ENCODE measurements around the gene FHOD3.

GRCh38 chr18:36736094-36736493 is 438.6 kb downstream of the FHOD3 start:
- no peak for TF ChIP-seq SPI1 (IDR thresholded peaks at IDR 0.05; ENCODE audit: low read depth, low read length)
- no peak for TF ChIP-seq POLR2AphosphoS5 (IDR thresholded peaks at IDR 0.05; ENCODE audit: low read depth, low read length)

Data from GM12891 (cell line).